ENCODE data around the gene TAAR8. TPM values are rescaled to one million over a fixed set of nuclear protein-coding genes. Genes with fewer than 3 reads are reported as not detected.
"Not testable (repeated sequence)": the region's sequence is repeated elsewhere in the genome, so short reads cannot be mapped to it uniquely, and the experiment has no call there.

The TAAR8 gene
- total RNA-seq, 1 donor, result not detected

GRCh38 chr6:132537977-132538376, 14.5 kb upstream of the TAAR8 start, which contains the start of gene TAAR9:
Gene TAAR9 (plus strand): TSS chr6:132538277. CDS start chr6:132538290, 13 bp downstream.
- DNase-seq (ENCODE audit: low read depth), result no peak
- no peak within 1 kb of the TSS for H3K4me3 ChIP-seq (ENCODE audit: low read depth, low read length)
- no peak for TF ChIP-seq CTCF (IDR thresholded peaks at IDR 0.05; ENCODE audit: insufficient read depth, low read length)

- no peak for TF ChIP-seq CTCF (IDR thresholded peaks at IDR 0.05; ENCODE audit: insufficient read depth, low read length)
- no peak for DNase-seq (ENCODE audit: low read depth)
- H3K4me3 ChIP-seq (ENCODE audit: low read depth, low read length), result no peak overlapping the region
Measured at GRCh38 chr6:132544826-132545225, 7.6 kb upstream of the TAAR8 start.

GRCh38 chr6:132548746-132549463, 3.6 kb upstream of the TAAR8 start:
- DNase-seq (ENCODE audit: low read depth), result no peak
- H3K4me3 ChIP-seq (ENCODE audit: low read depth, low read length), result no peak overlapping the region
- TF ChIP-seq CTCF (IDR thresholded peaks at IDR 0.05; ENCODE audit: insufficient read depth, low read length), result no peak

- TF ChIP-seq CTCF (IDR thresholded peaks at IDR 0.05; ENCODE audit: insufficient read depth, low read length), result no peak
- H3K4me3 ChIP-seq (ENCODE audit: low read depth, low read length), result no peak overlapping the region
- DNase-seq (ENCODE audit: low read depth), result no peak
Measured at GRCh38 chr6:132551214-132551613, 1.3 kb upstream of the TAAR8 start.

- H3K4me3 ChIP-seq (ENCODE audit: low read depth, low read length); DNase-seq (ENCODE audit: low read depth): not testable (repeated sequence)
Measured at GRCh38 chr6:132560087-132560486, 7.6 kb downstream of the TAAR8 start.

GRCh38 chr6:132566404-132566803, 13.9 kb downstream of the TAAR8 start:
- TF ChIP-seq CTCF (IDR thresholded peaks at IDR 0.05; ENCODE audit: insufficient read depth, low read length), result no peak
- DNase-seq (ENCODE audit: low read depth), result no peak
- H3K4me3 ChIP-seq (ENCODE audit: low read depth, low read length), result no peak overlapping the region

GRCh38 chr6:132567566-132567965, 15.1 kb downstream of the TAAR8 start:
- TF ChIP-seq CTCF (IDR thresholded peaks at IDR 0.05; ENCODE audit: insufficient read depth, low read length), result no peak
- no peak overlapping the region for H3K4me3 ChIP-seq (ENCODE audit: low read depth, low read length)
- DNase-seq (ENCODE audit: low read depth), result no peak
